Central memory CD4-positive, alpha-beta T cell (primary cell): ENCODE measurements around the gene NIBAN1.
"Not testable (repeated sequence)": the region's sequence is repeated elsewhere in the genome, so short reads cannot be mapped to it uniquely, and the experiment has no call there.

ENCODE experiments used
- DNase-seq: peaks from one replicate; pipeline ENCODE4 v3.0.0; 2022
- total RNA-seq, 3 experiments: gene quantifications; one replicate each; lab custom pipeline; 2026; lab: John Stamatoyannopoulos, UW

NIBAN1 gene, protein sequence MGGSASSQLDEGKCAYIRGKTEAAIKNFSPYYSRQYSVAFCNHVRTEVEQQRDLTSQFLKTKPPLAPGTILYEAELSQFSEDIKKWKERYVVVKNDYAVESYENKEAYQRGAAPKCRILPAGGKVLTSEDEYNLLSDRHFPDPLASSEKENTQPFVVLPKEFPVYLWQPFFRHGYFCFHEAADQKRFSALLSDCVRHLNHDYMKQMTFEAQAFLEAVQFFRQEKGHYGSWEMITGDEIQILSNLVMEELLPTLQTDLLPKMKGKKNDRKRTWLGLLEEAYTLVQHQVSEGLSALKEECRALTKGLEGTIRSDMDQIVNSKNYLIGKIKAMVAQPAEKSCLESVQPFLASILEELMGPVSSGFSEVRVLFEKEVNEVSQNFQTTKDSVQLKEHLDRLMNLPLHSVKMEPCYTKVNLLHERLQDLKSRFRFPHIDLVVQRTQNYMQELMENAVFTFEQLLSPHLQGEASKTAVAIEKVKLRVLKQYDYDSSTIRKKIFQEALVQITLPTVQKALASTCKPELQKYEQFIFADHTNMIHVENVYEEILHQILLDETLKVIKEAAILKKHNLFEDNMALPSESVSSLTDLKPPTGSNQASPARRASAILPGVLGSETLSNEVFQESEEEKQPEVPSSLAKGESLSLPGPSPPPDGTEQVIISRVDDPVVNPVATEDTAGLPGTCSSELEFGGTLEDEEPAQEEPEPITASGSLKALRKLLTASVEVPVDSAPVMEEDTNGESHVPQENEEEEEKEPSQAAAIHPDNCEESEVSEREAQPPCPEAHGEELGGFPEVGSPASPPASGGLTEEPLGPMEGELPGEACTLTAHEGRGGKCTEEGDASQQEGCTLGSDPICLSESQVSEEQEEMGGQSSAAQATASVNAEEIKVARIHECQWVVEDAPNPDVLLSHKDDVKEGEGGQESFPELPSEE
- total RNA-seq = 41.5 to 130 (median 44.6) reads per million in 3 experiments

DNA sequence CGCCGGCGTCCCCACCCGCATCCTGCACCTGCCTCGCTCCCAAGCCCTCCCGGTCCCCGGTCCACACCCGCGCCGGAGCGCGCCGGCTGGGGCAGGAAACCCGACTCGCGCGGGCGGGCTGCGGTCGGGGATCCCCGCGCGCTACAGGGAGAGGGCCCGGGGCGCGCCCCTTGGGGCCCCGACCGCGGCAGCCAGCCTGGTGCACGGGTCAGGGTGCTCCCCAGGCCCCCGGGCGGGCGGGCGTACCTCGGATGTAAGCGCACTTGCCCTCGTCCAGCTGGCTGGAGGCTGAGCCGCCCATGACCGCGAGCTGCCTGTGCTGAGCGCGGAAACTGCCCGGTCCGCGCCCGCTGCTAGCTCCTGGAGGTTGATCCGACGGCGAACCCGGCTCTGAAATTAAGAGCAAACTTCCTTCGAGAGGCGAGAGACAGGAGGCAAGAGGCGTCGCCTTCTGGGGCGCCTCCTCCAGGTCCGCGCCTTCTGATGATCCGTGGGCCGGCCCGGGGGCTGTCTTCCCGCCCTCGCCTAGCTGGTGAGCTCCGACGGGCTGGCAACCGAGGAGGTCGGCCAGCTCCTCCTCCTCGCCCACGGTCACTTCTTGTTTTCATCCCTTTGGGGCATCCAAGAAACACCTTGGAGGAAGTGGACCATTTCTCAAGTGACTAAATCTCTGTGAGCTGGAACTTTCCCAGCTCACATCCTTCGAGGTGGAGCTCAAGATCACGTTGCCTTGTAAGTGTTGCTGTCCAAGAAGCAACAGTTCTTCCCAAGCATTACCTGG, at the start of gene NIBAN1:
Gene NIBAN1, minus strand, starts transcription at position 453 of the 781 bp plus-strand sequence. Its CDS starts 152 bp downstream, at position 301.
- peak; percentile 69 for DNase-seq

DNA sequence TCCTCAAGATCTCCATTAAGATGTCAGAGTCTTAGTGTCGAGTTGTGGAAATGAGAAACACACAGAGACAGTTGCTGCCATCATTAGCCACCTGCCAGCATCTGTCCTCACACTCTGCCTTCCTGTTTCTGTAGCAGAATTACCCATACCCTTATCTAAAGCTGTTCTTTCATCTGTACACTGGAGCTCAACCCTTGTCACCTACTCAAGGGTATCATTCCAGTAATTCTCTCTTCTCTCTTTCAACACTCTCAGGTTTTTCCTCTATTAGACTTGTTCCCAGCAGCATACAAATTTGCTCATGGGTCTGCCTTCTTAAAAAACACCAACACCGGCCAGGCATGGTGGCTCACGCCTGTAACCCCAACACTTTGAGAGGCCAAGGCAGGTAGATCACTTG, 43.7 kb upstream of the NIBAN1 start:
- no peak for DNase-seq

DNA sequence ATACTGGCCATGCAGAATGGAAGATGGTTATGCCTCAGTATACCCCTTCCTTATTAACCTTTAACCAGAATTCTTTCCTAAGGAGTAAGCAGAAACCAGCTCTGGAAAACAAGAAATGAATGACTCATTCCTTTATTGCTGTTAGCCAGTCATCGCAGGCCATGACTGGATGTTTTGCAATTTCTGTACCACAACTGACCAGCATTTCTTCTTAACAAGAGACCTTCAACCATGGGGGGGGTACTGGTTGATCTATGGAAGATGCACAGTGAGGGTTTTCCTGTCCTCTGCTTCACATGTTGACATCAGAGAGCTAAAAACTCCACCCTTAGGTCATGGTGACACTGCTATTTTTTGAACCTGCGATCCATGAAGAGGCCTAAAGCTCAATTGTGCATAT, 43.0 kb upstream of the NIBAN1 start:
- DNase-seq = no peak

DNA sequence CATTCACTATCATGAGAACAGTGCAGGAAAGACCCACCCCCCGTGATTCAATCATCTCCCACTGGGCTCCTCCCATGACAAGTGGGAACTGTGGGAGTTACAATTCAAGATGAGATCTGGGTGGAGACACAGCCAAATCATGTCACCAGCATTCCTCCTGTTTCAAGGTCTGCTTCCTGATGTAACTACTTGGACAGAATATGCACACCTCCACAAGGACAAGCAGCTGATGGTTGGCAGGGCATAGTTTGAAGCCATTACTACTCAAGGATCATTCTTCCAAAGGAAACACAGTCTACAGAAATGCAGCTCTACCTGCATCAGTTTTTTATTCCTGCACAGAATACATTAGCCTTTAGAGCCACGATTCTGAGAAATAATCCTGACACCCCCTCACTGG, 42.6 kb upstream of the NIBAN1 start:
- DNase-seq = no peak

DNA sequence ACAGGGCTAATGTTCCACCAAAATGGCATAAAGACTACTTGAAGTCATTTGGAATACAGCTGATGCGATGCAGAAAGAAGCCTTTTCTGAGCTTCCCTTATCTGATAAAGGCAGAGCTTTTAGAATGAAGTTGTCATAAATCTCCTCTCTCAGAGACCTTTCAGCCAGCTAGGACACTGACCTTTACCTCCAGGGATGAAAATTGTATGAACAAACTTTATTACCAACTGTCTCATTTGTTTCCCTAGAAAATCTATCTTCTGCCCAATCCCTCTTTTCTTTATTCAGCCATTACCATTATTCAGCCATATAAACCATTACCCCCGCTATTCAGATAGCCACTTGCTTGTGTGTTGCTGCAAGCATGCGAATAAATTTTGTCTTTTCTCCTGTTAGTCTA, 41.3 kb upstream of the NIBAN1 start:
- DNase-seq = no peak

DNA sequence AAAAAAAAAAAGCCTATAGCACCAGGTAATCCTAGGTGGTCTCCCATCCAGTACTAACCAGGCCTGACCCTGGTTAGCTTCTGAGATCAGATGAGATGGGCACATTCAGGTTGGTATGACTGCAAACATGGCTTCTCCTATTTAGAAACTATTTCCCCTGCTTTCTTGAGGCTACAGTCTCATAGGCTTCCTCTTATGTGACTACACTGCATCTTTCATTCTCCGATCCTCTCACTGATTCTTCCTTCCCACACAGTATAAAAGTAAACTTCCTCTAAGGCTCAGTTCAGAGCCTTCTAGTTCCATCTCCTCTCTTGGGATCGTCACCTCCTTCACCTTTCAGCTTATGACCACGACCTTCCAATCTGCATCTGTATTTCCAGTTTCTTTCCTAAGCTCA, 40.6 kb upstream of the NIBAN1 start:
- no peak for DNase-seq

DNA sequence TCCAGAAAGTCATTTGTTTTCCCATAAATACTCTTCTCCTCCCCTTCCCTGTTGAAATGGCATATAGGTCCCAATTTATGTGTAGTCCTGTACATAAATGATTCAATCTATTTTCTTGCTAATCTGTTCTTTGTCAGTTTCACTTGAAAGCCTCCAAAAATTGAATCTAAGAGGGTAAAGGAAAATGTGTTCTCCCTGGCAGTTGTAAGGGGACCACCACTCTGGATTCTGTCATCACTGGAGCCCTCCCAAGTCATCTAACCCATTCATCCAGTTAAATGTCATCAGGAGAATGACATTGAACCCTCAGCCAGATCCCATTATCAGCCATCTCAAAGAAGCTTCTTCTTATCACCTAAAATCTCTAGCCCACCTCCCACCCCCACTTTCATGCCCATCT, 36.1 kb upstream of the NIBAN1 start:
- DNase-seq = no peak

DNA sequence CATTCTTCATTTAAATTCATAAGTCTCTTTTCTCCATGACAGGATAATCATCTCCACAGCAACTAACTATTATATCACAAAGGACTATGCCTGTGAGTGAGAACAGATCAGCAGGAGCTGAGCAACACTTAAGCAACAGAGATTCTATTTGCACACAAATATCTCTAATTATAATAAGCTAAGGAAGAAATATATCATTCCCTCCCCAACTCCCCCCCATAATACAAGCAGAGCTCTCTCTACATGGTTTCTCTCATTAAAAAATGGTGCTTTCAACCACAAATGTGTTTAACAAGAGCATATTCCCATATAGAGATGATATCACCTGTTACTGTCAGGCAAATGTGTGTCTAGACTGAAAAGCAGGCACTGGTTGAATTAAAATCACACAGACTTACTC, 34.5 kb upstream of the NIBAN1 start:
- no peak for DNase-seq

DNA sequence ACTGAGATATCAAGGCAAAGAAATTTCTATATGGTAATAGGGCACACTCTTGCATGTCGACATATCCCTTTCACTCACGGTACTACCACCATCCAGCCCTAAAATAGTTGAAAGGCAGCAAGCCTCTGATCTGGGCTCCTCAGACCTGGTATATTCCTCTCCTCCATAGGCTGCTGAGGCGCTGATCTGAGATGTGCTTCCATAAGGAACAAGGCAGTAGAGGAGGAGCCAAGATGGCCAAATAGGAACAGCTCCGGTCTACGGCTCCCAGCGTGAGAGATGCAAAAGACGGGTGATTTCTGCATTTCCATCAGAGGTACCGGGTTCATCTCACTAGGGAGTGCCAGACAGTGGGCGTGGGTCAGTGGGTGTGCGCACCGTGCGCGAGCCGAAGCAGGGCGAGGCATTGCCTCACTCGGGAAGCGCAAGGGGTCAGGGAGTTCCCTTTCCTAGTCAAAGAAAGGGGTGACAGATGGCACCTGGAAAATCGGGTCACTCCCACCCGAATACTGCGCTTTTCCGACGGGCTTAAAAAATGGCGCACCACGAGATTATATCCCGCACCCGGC, 27.1 kb upstream of the NIBAN1 start:
- not testable (repeated sequence) for DNase-seq

DNA sequence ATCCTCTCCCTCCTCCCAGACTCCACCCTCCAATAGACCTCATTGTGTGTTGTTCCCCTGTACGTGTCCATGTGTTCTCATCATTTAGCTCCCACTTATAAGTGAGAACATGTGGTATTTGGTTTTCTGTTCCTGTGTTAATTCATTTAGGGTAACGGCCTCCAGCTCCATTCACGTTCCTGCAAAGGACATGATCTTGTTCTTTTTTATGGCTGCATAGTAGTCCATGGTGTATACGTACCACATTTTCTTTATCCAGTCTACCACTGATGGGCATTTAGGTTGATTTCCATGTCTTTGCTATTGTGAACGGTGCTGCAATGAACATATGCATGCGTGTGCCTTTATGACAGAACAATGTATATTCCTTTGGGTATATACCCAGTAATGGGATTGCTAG, 25.7 kb upstream of the NIBAN1 start:
- not testable (repeated sequence) for DNase-seq

DNA sequence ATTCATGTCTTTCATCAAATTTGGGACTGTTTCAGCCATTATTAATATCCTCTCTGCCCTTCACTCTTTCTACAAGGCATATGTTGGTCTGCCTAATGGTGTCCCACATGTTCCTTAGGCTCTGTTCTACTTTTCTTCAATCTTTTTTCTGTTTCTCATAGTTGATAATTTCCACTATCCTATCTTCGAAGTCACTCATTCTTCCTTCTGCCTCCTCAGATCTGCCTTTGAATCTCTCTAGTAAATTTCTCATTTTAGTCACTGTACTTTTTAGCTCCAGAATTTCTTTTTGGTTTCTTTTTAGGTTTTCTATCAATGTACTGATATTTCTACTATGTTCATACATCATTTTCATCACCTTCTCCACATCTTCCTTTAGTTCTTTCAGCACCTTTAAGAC, 20.0 kb upstream of the NIBAN1 start:
- no peak for DNase-seq

DNA sequence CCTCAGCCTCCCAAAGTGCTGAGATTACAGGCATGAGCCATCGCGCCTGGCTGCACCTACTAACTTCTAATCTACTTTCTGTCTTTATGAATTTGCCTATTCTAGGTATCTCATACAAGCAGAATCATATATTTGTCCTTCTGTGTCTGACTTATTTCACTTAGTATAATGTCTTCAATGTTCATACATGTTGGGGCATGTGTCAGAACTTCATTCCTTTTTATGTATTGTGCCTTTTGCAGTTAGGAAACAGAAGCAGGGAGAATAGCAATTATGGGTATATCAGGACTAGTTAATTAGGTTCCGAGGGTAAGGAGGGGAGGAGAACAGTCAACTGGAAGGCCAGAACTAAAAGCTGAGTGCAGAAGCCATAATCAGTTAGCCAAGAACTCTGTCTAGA, 18.0 kb upstream of the NIBAN1 start:
- DNase-seq = no peak

DNA sequence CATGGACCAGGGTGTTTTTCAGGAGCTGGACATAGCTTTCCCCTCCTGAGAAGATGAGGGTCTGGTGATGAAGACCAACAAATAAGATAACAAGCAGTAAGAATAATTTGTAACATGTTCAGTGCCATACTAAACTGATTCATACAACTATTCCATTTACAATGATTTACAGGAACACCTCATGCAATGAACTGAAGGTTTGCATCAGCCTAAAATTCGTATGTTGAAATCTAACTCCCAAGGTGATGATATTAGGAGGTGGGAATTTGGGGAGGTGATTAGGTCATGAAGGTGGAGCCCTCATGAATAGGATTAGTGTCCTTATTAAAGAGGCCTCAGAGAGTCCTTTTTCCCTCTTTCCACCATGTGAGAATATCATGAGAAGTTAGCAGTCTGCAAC, 15.9 kb upstream of the NIBAN1 start:
- DNase-seq = no peak

DNA sequence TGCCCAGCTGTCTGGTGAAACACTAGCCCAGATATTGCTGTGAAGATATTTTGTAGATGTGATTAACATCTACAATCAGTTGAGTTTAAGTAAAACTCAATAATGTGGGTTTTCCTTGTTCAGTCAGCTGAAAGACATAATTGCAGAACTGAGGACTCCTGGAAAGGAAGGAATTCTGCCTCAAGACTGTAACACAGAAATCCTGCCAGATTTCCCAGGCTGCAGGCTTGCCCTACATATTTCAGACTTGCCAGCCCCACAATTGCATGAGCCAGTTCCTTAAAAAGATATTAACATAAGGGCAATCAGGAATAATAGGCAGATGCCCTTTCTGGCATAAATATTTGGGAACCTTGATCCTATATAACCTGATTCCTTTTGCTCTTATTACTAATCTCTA, 14.2 kb upstream of the NIBAN1 start:
- DNase-seq = no peak

DNA sequence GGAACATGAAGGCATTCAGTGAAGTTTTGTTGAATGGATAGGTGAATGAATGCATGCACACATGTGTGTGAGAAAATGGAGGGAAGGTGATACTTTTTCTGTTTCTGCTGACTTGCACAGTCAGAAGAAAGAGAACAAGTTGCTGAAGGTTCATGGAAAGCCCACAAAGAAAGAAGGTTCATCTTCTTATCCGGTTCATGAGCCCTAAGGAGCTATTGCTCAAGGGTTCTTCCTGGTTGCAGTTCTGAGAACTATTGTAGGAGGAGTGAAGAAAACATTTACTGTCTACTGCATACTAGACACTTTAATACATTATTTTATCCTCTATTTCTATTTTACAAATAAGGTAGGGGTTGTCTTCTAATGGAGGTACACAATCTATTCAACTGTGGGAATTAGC, 13.4 kb upstream of the NIBAN1 start:
- no peak for DNase-seq

DNA sequence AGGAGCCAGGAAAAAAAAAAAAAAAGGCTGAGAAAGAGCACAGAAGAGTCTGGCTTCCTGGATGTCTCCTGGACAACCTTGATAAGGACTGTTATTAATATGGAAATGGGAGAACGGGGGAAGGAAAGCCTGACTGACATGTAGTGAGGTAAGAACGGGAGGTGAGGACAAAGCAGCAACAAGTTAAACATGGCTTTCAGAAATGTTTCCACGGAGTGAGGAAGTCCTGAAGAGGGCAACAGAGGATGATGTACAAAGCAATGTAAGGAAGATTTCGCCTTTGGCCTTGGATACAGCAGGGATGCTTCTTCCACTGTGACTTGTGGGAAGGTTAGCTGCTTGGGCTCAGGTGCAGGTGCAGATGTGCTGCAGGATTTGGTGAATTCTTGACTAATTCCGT, 11.9 kb upstream of the NIBAN1 start:
- DNase-seq = no peak

DNA sequence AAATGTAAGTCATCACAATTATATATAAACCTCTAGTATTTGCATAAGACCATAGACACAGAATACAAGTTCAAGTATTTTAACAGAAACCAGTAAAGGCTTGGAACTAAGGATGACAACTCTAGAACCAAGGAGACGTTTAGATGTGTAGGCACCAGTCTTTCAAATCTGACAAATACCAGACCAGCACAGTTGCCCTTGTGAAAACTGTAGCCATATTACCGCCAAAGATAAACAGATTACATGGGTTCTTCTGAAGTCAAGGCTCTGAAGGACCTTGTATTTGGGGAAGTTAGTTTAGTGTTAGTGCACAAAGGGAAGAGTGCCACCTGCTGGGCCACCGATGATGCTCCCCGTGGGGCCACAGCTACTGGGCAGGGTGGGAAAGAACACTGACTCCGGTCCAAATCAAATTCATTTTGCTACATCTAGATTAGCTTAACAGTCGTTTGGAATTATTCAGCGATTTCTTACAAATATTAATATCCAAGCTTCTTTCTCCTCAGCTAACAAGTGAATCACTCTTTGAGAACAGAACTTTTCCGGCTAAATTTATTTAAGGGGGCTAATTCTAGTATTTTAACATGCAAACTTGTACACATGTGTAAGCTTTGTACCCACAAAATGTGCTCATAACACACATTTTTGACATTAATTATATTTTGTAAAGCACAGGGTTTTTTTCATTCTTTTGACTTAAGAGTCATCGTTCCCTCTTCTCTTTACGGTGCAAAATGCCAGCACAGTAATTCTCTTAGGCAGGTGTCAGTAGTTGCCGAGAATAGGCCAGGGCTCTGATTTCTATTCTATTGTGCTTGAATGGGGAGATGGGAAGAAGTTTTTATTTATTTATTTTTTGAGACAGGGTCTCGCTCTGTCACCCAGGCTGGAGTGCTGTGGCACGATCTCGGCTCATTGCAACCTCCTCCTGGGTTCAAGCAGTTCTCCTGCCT, 8.0 kb upstream of the NIBAN1 start:
- DNase-seq = peak; percentile 66

DNA sequence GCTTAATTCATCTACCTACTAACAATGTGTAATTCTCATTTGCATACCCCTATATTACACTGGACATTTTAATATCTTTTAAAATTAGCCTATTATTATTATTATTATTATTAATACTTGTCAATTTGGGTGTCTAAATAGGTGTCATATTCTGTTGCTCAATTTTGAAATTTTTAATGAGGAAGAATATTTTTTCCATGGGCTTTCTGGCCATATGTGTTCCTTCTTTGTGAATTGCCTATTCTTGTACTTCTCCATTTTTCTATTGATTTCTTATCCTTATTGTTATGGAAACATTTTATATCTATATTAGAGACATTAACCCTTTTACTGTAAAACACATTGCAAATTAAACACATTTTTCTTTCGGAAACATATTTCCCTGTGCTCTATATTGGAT, 6.4 kb upstream of the NIBAN1 start:
- no peak for DNase-seq

DNA sequence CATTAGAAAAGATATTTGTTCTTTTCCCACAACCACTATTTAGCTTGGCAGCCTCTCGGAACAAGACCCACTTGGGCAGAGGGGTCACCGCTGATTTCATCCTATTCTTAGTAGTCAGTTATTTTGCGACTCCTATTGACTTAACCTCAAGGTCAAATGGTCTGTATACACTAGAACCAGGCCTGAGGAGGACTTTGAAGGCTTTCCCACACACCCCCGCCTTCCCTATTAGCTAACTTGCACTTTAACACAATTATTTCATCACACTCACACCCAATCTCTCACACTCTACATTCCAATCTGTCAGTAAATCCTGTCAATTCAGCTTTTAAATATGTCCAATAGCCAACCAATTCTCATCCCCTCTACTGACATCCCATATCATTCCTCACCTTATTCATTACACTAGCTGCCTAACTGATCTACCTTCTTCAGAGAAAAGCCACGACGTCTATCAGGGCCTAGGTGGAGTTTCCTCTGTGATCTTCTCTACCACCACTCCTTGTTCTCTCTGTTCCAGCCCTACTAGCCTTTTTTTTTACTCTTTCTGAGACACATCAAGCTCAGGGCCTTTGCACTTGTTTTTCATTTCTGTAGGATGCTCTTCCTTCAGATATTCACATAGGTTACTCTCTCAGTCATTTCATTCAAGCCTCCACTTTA, 1.0 kb upstream of the NIBAN1 start:
- peak; percentile 15 for DNase-seq

DNA sequence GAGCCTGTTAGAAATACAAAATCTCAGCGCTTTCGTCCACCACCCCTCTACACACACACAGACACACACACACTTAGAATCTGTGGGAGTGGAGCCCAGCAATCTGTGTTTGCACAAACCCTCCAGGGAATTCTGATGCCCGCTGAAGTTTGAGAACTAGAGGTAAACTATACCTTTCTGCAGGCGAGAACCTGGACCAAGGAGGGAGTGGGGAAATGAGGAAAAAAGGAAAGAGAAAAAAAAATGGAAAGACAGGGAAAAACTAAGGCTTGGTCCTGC, 468 bp upstream of the NIBAN1 start:
- DNase-seq = no peak
